Breast epithelium (tissue), 3 donors: ENCODE measurements around the gene CFHR2.

Experiments used
- POLR2A ChIP-seq: fragments of 450-650 bp; IDR thresholded peaks from one replicate; pipeline ENCODE4 v1.6.1; 2016; ENCODE audit warnings: antibody characterized with exemption, mild to moderate bottlenecking, moderate library complexity
- POLR2AphosphoS5 ChIP-seq, 3 donors: sonication (generic); formaldehyde crosslinking; IDR thresholded peaks; one replicate each; pipeline ENCODE4 v1.6.1; 2017; ENCODE audit warnings: antibody characterized with exemption in 3 of 3
- TF ChIP-seq, protein P1 (sequence below), 3 donors: fragments of 450-650 bp; IDR thresholded peaks; one replicate each; pipeline ENCODE4 v1.5.1; 2016 to 2017; ENCODE audit warnings: antibody characterized with exemption in 3 of 3, mild to moderate bottlenecking in 3 of 3, moderate library complexity in 3 of 3

DNA sequence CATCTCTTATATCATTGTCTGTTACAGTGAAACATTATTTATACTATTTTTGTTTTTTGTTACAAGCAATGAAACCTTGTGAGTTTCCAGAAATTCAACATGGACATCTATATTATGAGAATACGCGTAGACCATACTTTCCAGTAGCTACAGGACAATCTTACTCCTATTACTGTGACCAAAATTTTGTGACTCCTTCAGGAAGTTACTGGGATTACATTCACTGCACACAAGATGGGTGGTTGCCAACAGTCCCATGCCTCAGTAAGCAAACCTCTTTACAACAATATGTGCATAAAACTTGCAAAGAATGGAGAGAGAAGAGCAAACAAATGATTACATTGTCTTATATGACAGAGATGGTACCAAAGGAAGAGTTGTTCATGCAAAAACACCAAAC, 33.3 kb upstream of the CFHR2 start:
- TF ChIP-seq, protein P1, sequence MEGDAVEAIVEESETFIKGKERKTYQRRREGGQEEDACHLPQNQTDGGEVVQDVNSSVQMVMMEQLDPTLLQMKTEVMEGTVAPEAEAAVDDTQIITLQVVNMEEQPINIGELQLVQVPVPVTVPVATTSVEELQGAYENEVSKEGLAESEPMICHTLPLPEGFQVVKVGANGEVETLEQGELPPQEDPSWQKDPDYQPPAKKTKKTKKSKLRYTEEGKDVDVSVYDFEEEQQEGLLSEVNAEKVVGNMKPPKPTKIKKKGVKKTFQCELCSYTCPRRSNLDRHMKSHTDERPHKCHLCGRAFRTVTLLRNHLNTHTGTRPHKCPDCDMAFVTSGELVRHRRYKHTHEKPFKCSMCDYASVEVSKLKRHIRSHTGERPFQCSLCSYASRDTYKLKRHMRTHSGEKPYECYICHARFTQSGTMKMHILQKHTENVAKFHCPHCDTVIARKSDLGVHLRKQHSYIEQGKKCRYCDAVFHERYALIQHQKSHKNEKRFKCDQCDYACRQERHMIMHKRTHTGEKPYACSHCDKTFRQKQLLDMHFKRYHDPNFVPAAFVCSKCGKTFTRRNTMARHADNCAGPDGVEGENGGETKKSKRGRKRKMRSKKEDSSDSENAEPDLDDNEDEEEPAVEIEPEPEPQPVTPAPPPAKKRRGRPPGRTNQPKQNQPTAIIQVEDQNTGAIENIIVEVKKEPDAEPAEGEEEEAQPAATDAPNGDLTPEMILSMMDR (IDR thresholded peaks at IDR 0.05): no peak
- no peak for TF ChIP-seq POLR2A
- TF ChIP-seq POLR2AphosphoS5 (IDR thresholded peaks at IDR 0.05): no peak
